ENCODE measurements around the gene LEP.

The LEP gene

DNA sequence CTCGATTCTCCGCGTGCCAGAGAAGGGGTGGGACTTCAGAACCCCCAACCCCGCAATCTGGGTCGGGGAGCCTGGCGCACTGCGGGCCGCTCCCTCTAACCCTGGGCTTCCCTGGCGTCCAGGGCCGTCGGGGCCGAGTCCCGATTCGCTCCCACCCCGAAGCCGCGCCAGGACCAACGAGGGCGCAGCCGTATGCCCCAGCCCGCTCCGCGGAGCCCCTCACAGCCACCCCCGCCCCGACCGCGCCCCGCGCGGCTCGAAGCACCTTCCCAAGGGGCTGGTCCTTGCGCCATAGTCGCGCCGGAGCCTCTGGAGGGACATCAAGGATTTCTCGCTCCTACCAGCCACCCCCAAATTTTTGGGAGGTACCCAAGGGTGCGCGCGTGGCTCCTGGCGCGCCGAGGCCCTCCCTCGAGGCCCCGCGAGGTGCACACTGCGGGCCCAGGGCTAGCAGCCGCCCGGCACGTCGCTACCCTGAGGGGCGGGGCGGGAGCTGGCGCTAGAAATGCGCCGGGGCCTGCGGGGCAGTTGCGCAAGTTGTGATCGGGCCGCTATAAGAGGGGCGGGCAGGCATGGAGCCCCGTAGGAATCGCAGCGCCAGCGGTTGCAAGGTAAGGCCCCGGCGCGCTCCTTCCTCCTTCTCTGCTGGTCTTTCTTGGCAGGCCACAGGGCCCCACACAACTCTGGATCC is at the start of gene LEP:
Gene LEP (plus strand): TSS at position 583 of the 691 bp plus-strand sequence. CDS start 10,741 bp downstream, outside the sequence.
- peaks cover 0 to 16% (median 11%) of the 10 kb centered on the region in 5 donors for H3K9me3 ChIP-seq (ENCODE audit: control insufficient read depth in 5 of 5, low read length in 5 of 5)
- no peaks in the 10 kb centered on the region for H3K36me3 ChIP-seq (ENCODE audit: control insufficient read depth in 5 of 5, insufficient read depth in 5 of 5, low read length in 5 of 5)
- peaks cover 0 to 9% (median 3%) of the 10 kb centered on the region in 5 donors for H3K27me3 ChIP-seq (ENCODE audit: control insufficient read depth in 5 of 5, insufficient read depth in 4 of 5, low read length in 5 of 5)
- H3K9ac ChIP-seq (ENCODE audit: low read length in 5 of 5) = peak within 1 kb of the TSS in 4 of 5 donors; percentile 21 to 79 (median 60)
- peak within 1 kb of the TSS; percentile 61 for H3K27ac ChIP-seq (ENCODE audit: low read depth, low read length)
- H3K4me3 ChIP-seq (ENCODE audit: low read depth in 1 of 5, low read length in 5 of 5) = peak within 1 kb of the TSS; percentile 66 to 90 (median 75)
- peaks cover 0 to 56% (median 41%) of the 10 kb centered on the region in 5 donors for H3K4me1 ChIP-seq (ENCODE audit: control insufficient read depth in 5 of 5, insufficient read depth in 5 of 5, low read length in 5 of 5)

DNA sequence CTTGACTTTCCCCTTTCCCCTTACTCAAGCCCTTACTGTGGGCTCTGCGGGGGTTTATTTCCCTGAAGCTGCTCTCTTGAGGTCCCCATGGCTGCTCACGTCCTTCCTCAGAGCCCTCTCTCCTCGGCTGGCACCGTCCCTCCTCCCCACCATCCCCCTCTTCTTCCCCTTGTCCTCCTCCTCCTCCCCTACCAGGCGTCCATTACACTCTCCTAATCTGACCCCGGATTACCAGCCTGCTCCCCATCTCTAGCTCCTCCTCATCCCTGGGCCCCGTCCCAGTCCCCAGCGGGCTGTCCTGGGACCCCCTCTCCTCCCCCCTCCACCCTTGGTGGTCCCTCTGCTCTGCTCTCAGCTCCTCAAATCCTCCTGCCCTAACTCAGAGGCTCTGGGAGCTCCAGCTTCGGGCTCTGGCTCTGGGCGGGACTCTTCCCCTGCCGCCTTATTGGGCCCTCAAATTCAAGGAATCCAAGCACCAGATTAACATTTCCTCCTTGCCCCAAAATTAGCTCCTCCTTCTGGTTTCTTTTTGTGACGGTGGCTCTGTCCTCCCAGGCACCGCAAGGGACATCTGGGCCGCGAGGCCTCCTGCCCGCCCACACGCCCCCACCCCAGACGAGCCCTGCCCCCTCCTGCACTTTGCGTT is 48.5 kb upstream of the LEP start:
- H3K27me3 ChIP-seq (ENCODE audit: control insufficient read depth in 5 of 5, insufficient read depth in 4 of 5, low read length in 5 of 5) = peaks cover 3 to 24% (median 13%) of the 10 kb centered on the region in 5 donors
- no peaks in the 10 kb centered on the region for H3K4me1 ChIP-seq (ENCODE audit: control insufficient read depth in 5 of 5, insufficient read depth in 5 of 5, low read length in 5 of 5)
- no peak overlapping the region for H3K4me3 ChIP-seq (ENCODE audit: low read depth in 1 of 5, low read length in 5 of 5)
- no peak overlapping the region for H3K27ac ChIP-seq (ENCODE audit: low read depth, low read length)
- H3K36me3 ChIP-seq (ENCODE audit: control insufficient read depth in 5 of 5, insufficient read depth in 5 of 5, low read length in 5 of 5) = no peaks in the 10 kb centered on the region
- H3K9ac ChIP-seq (ENCODE audit: low read length in 5 of 5) = no peak overlapping the region
- H3K9me3 ChIP-seq (ENCODE audit: control insufficient read depth in 5 of 5, low read length in 5 of 5) = peaks cover 2 to 20% (median 17%) of the 10 kb centered on the region in 5 donors

DNA sequence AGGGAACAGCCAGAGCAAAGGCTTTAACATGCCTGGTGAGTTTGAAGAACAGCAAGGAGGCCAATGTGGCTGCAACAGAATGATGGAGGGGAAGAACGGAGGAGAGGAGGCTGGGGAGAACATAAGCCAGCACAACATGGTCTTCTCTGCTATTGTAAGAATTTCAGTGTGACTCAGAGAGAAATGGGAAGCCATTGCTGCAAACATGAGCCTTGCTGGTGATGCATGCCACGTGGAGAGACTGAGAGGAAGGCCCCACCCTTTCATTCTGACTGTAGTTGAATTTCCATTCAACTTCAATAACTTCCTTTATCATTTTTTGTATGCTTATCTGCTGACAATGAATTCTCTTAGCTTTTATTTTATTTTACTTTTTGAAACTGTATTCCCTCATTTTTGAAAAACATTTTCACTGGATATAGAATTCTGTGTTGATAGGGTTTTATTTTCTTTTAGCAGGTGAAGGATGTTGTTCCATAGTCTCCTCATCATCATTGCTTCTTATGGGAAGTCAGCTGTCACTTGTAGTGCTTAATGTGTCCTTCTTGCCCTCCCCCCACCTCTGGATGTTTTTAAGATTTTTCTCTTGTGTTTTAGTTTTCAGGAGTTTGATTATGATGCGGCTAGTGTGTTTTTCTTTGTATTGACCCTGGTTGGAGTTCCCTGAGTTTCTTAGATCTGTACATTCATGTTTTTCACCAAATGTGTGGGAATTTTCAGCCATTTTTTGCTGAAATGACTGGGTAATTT is 46.4 kb upstream of the LEP start:
- peaks cover 2 to 20% (median 17%) of the 10 kb centered on the region in 5 donors for H3K9me3 ChIP-seq (ENCODE audit: control insufficient read depth in 5 of 5, low read length in 5 of 5)
- peaks cover 3 to 13% (median 9%) of the 10 kb centered on the region in 5 donors for H3K27me3 ChIP-seq (ENCODE audit: control insufficient read depth in 5 of 5, insufficient read depth in 4 of 5, low read length in 5 of 5)
- no peak overlapping the region for H3K9ac ChIP-seq (ENCODE audit: low read length in 5 of 5)
- H3K36me3 ChIP-seq (ENCODE audit: control insufficient read depth in 5 of 5, insufficient read depth in 5 of 5, low read length in 5 of 5) = no peaks in the 10 kb centered on the region
- H3K4me1 ChIP-seq (ENCODE audit: control insufficient read depth in 5 of 5, insufficient read depth in 5 of 5, low read length in 5 of 5) = no peaks in the 10 kb centered on the region
- H3K27ac ChIP-seq (ENCODE audit: low read depth, low read length) = no peak overlapping the region
- H3K4me3 ChIP-seq (ENCODE audit: low read depth in 1 of 5, low read length in 5 of 5) = peak overlapping the region in 1 of 5 donors; percentile 18

DNA sequence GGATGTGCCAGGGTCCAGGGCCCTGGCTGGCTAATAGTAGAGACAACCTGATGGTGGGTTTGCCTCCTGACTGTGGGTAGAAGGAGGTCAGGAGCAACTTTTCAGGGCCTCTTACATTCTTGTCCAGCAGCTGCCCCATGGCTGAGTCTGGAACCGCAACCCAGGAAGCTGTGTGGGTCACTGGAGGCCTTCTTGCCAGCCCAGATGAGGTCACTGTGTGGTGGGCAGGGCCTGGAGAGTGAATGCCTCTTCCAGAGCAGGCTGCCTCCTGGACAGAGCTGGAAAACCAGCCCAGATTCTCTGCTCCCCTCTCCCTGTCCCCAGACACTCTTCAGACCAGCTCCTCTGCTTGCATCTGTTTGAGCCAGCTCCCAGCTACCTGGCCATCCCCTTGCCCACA is 43.5 kb upstream of the LEP start:
- H3K27ac ChIP-seq (ENCODE audit: low read depth, low read length) = no peak overlapping the region

DNA sequence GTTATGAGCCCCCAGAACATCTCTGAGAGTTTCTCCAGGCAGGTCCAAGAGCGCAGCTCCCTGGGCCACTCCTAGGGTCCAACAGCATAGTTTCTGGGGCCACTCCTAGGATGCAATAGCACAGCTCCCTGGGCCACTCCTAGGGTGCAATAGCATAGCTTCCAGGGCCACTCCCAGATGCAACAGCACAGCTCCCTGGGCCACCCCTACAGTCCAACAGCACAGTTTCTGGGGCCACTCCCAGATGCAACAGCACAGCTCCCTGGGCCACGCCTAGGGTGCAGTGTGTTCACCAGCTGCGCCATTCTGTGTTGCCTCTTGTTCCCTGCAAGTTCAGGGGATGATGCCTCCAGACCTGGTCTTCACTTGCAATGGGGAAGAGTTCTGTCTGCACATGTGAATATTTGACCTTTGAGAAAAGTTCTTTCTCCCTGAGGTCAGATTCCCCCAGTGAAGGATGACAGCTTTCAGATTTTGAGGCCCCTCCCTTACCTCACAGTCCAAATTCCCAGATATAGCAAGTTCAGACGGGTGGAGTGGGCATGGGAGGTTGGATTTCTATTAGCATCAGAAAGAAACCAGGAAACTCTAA is 43.0 kb upstream of the LEP start:
- Histone ChIP-seq H3K9ac (ENCODE audit: low read length in 5 of 5) (no peak overlapping the region), H3K27me3 (ENCODE audit: control insufficient read depth in 5 of 5, insufficient read depth in 4 of 5, low read length in 5 of 5) (peaks cover 15 to 29% (median 25%) of the 10 kb centered on the region in 5 donors), H3K4me1 (ENCODE audit: control insufficient read depth in 5 of 5, insufficient read depth in 5 of 5, low read length in 5 of 5) (peaks cover 0 to 9% (median 8%) of the 10 kb centered on the region in 5 donors), H3K27ac (ENCODE audit: low read depth, low read length) (no peak overlapping the region), H3K9me3 (ENCODE audit: control insufficient read depth in 5 of 5, low read length in 5 of 5) (peaks cover 2 to 20% (median 17%) of the 10 kb centered on the region in 5 donors), H3K36me3 (ENCODE audit: control insufficient read depth in 5 of 5, insufficient read depth in 5 of 5, low read length in 5 of 5) (no peaks in the 10 kb centered on the region), H3K4me3 (ENCODE audit: low read depth in 1 of 5, low read length in 5 of 5) (no peak overlapping the region)

More for the DNA sequence above, 43.5 kb upstream of the LEP start:
- Histone ChIP-seq H3K4me3 (ENCODE audit: low read depth in 1 of 5, low read length in 5 of 5) (no peak overlapping the region), H3K27me3 (ENCODE audit: control insufficient read depth in 5 of 5, insufficient read depth in 4 of 5, low read length in 5 of 5) (peaks cover 10 to 26% (median 21%) of the 10 kb centered on the region in 5 donors), H3K4me1 (ENCODE audit: control insufficient read depth in 5 of 5, insufficient read depth in 5 of 5, low read length in 5 of 5) (peaks cover 0 to 9% (median 8%) of the 10 kb centered on the region in 5 donors), H3K9me3 (ENCODE audit: control insufficient read depth in 5 of 5, low read length in 5 of 5) (peaks cover 2 to 20% (median 17%) of the 10 kb centered on the region in 5 donors), H3K36me3 (ENCODE audit: control insufficient read depth in 5 of 5, insufficient read depth in 5 of 5, low read length in 5 of 5) (no peaks in the 10 kb centered on the region), H3K9ac (ENCODE audit: low read length in 5 of 5) (no peak overlapping the region)

DNA sequence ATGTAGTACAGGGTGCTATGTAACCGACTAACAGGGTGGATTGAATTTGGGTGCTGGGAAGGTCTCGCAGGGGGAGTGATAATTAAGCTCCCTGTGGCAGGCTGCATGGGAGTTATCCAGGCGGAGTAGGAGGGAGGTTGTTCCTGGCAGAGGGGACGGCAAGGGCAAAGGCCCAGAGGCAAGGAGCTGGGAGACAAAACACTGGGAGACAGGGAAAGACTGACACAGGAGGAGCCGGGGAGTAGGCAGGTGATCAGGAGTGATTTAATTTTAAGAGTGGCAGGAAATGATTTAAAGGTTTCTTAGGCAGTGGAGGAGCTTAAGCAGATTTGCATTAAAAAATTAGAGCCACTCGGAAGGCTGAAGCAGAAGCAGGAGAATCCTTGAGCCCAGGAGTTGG is 40.7 kb upstream of the LEP start:
- Histone ChIP-seq H3K9ac (ENCODE audit: low read length in 5 of 5) (no peak overlapping the region), H3K36me3 (ENCODE audit: control insufficient read depth in 5 of 5, insufficient read depth in 5 of 5, low read length in 5 of 5) (no peaks in the 10 kb centered on the region), H3K9me3 (ENCODE audit: control insufficient read depth in 5 of 5, low read length in 5 of 5) (peaks cover 0 to 6% (median 2%) of the 10 kb centered on the region in 5 donors), H3K4me1 (ENCODE audit: control insufficient read depth in 5 of 5, insufficient read depth in 5 of 5, low read length in 5 of 5) (peaks cover 0 to 9% (median 8%) of the 10 kb centered on the region in 5 donors), H3K27me3 (ENCODE audit: control insufficient read depth in 5 of 5, insufficient read depth in 4 of 5, low read length in 5 of 5) (peaks cover 17 to 35% (median 27%) of the 10 kb centered on the region in 5 donors), H3K27ac (ENCODE audit: low read depth, low read length) (no peak overlapping the region), H3K4me3 (ENCODE audit: low read depth in 1 of 5, low read length in 5 of 5) (no peak overlapping the region)

DNA sequence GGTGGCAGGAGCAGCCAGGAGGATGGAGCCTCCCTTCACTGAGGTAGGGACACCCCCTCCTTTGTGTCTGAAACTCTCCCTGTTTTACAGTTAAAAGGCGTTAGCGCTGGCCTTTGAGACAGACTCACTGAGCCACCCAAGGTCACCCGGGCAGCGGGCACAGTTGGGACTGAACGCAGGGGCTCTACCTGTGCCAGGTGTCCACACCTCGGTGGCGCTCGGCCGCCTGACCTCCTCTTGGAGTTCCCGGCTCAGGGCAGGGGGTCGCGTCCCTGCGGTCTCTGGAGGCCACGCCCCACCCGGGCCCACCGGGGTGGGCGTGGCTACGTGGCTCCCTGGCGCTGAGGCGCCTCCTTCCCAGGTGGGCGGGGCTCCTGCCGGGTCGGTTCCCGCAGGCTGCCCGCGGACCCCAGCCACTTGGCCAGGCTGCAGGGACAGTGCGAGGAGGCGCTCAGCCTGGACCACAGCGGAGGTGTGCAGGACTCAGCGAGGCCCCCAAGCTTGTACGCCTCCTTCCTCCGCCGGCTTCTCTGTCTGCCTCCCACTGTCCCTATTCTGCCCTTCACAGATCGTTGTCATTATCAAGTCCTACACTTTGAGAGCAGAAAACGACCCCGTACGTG is 39.9 kb upstream of the LEP start:
- H3K9me3 ChIP-seq (ENCODE audit: control insufficient read depth in 5 of 5, low read length in 5 of 5) = peaks cover 0 to 1% (median 0%) of the 10 kb centered on the region in 5 donors
- no peak overlapping the region for H3K27ac ChIP-seq (ENCODE audit: low read depth, low read length)
- H3K4me1 ChIP-seq (ENCODE audit: control insufficient read depth in 5 of 5, insufficient read depth in 5 of 5, low read length in 5 of 5) = peaks cover 0 to 9% (median 8%) of the 10 kb centered on the region in 5 donors
- H3K4me3 ChIP-seq (ENCODE audit: low read depth in 1 of 5, low read length in 5 of 5) = peak overlapping the region in 4 of 5 donors; percentile 12 to 47 (median 24)
- H3K9ac ChIP-seq (ENCODE audit: low read length in 5 of 5) = peak overlapping the region in 1 of 5 donors; percentile 3
- H3K27me3 ChIP-seq (ENCODE audit: control insufficient read depth in 5 of 5, insufficient read depth in 4 of 5, low read length in 5 of 5) = peaks cover 18 to 41% (median 29%) of the 10 kb centered on the region in 5 donors
- H3K36me3 ChIP-seq (ENCODE audit: control insufficient read depth in 5 of 5, insufficient read depth in 5 of 5, low read length in 5 of 5) = no peaks in the 10 kb centered on the region

DNA sequence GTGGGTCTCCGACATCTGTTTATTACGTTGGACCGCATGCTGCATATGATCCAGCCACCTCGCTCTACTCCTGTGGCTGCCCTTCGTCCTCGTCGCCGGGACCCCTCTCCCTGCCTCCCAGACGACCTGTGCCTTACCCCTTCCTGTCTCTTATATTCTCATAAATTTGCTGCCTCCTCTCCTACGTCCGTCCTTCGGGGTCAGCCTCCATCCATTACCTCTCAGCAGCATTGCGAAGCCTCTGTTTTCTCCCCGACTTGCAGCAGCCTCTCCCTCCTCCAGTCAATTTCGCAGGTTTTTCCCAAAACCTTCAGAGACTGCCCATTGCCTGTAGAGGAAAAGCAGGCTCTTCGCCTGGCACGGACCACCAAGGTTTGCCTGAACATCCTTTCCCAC is 39.4 kb upstream of the LEP start:
- Histone ChIP-seq H3K9ac (ENCODE audit: low read length in 5 of 5) (peak overlapping the region in 1 of 5 donors; percentile 3), H3K4me3 (ENCODE audit: low read depth in 1 of 5, low read length in 5 of 5) (peak overlapping the region in 4 of 5 donors; percentile 12 to 47 (median 24)), H3K9me3 (ENCODE audit: control insufficient read depth in 5 of 5, low read length in 5 of 5) (no peaks in the 10 kb centered on the region), H3K27me3 (ENCODE audit: control insufficient read depth in 5 of 5, insufficient read depth in 4 of 5, low read length in 5 of 5) (peaks cover 23 to 43% (median 31%) of the 10 kb centered on the region in 5 donors), H3K36me3 (ENCODE audit: control insufficient read depth in 5 of 5, insufficient read depth in 5 of 5, low read length in 5 of 5) (no peaks in the 10 kb centered on the region), H3K4me1 (ENCODE audit: control insufficient read depth in 5 of 5, insufficient read depth in 5 of 5, low read length in 5 of 5) (peaks cover 0 to 9% (median 8%) of the 10 kb centered on the region in 5 donors), H3K27ac (ENCODE audit: low read depth, low read length) (no peak overlapping the region)

DNA sequence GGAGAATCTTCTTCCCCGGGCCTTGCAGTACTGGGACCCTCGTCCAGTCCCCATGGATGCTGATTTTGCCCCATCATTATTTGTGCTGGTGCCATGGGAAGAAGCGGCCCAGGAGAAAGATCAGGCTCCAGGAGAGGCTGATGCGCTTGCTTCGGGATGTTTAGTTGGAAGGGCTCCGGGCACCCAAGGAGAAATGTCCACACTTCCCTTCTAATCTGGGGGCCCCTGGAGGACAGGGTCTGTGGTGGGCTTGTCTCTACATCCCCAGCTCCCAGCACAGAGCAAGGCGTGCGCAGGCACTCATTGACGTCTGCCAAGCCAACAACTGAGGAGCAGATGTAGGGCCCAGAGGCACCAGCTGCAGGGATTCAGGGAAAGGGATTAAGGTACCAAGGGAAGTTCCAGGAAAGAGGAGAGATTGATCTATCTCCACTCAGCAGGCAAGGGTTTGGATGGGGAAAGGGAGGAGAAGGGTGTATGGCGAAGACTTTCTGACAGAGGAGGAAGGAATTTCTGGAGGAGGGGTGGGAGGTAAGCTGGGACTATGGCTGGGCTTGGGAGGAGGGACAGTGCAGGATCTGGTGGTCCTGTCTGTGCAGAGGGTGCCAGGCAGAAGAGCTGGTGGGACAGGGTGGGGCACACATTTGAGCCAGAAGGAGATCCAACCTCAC is 38.7 kb upstream of the LEP start:
- Histone ChIP-seq H3K4me3 (ENCODE audit: low read depth in 1 of 5, low read length in 5 of 5) (no peak overlapping the region), H3K9me3 (ENCODE audit: control insufficient read depth in 5 of 5, low read length in 5 of 5) (no peaks in the 10 kb centered on the region), H3K36me3 (ENCODE audit: control insufficient read depth in 5 of 5, insufficient read depth in 5 of 5, low read length in 5 of 5) (no peaks in the 10 kb centered on the region), H3K4me1 (ENCODE audit: control insufficient read depth in 5 of 5, insufficient read depth in 5 of 5, low read length in 5 of 5) (peaks cover 0 to 9% (median 8%) of the 10 kb centered on the region in 5 donors), H3K27me3 (ENCODE audit: control insufficient read depth in 5 of 5, insufficient read depth in 4 of 5, low read length in 5 of 5) (peaks cover 25 to 47% (median 31%) of the 10 kb centered on the region in 5 donors), H3K9ac (ENCODE audit: low read length in 5 of 5) (no peak overlapping the region), H3K27ac (ENCODE audit: low read depth, low read length) (no peak overlapping the region)

Measured in subcutaneous abdominal adipose tissue (tissue), 5 donors.